RWPE2 (cell line): ENCODE results near the gene ARPP21.

Experiments
- ATAC-seq: fragments of 200-7000 bp; cut with Tn5 transposase; 3 replicates; pipeline ENCODE4 v1.9.1; 2021; ENCODE audit warnings: low read depth
- DNase-seq: peaks from one replicate; pipeline ENCODE4 v3.0.0-alpha.2; 2020; ENCODE audit warnings: low spot score
- H3K27ac ChIP-seq: fragments of 450-650 bp; 2 replicates; pipeline ENCODE4 v1.5.1; 2017; ENCODE audit warnings: mild to moderate bottlenecking; ENCODE audit not compliant: poor library complexity, severe bottlenecking
- H3K27me3 ChIP-seq: fragments of 250-450 bp; sonication (Bioruptor Pico); 2 replicates; pipeline ENCODE4 v1.5.1; 2021; ENCODE audit warnings: mild to moderate bottlenecking, moderate library complexity; ENCODE audit not compliant: insufficient read depth, poor library complexity, severe bottlenecking
- H3K36me3 ChIP-seq: fragments of 250-450 bp; sonication (Bioruptor Pico); 2 replicates; pipeline ENCODE4 v1.5.1; 2020; ENCODE audit warnings: low read depth, mild to moderate bottlenecking, moderate library complexity
- H3K4me1 ChIP-seq: fragments of 250-450 bp; sonication (Bioruptor Pico); 2 replicates; pipeline ENCODE4 v1.5.1; 2021; ENCODE audit warnings: mild to moderate bottlenecking, moderate library complexity; ENCODE audit not compliant: insufficient read depth, poor library complexity, severe bottlenecking
- H3K4me3 ChIP-seq: fragments of 250-450 bp; sonication (Bioruptor Pico); 2 replicates; pipeline ENCODE4 v1.5.1; 2021; ENCODE audit warnings: mild to moderate bottlenecking, moderate library complexity; ENCODE audit not compliant: severe bottlenecking
- H3K9me3 ChIP-seq: fragments of 250-450 bp; sonication (Bioruptor Pico); 2 replicates; pipeline ENCODE4 v1.5.1; 2021; ENCODE audit warnings: mild to moderate bottlenecking, moderate library complexity; ENCODE audit not compliant: severe bottlenecking
- TF ChIP-seq, protein P1 (sequence below): fragments of 450-650 bp; IDR thresholded peaks from one replicate; pipeline ENCODE4 v1.5.1; 2017; ENCODE audit warnings: mild to moderate bottlenecking, moderate library complexity; ENCODE audit not compliant: poor library complexity, severe bottlenecking

ARPP21 gene

DNA sequence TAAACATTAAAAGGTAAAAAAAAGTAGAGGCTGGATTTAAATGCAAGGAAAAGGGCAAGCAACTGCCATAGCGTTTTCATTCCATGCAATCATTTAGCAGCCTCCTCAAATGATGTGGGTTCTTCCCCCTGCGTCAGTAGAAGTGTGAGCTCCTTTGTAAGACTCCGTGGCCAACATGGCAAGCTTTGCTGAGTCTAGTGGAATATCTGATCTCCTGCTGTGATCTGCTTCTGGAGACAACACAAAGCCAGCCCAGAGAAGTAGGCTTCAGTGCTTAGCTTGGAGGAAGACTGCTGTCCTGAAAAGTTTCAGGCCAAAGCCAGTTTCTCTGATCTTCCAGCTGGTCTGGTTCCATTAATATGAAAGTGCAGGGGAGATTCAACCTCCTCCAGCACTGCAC lies 70.4 kb downstream of the ARPP21 start:
- Histone ChIP-seq H3K9me3 (no peaks in the 10 kb centered on the region), H3K36me3 (no peaks in the 10 kb centered on the region), H3K4me1 (no peaks in the 10 kb centered on the region), H3K4me3 (no peak overlapping the region), H3K27me3 (peaks cover 4% of the 10 kb centered on the region), H3K27ac (no peak overlapping the region)
- TF ChIP-seq, protein P1, sequence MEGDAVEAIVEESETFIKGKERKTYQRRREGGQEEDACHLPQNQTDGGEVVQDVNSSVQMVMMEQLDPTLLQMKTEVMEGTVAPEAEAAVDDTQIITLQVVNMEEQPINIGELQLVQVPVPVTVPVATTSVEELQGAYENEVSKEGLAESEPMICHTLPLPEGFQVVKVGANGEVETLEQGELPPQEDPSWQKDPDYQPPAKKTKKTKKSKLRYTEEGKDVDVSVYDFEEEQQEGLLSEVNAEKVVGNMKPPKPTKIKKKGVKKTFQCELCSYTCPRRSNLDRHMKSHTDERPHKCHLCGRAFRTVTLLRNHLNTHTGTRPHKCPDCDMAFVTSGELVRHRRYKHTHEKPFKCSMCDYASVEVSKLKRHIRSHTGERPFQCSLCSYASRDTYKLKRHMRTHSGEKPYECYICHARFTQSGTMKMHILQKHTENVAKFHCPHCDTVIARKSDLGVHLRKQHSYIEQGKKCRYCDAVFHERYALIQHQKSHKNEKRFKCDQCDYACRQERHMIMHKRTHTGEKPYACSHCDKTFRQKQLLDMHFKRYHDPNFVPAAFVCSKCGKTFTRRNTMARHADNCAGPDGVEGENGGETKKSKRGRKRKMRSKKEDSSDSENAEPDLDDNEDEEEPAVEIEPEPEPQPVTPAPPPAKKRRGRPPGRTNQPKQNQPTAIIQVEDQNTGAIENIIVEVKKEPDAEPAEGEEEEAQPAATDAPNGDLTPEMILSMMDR, result no peak
- no peak for ATAC-seq
- no peak for DNase-seq

DNA sequence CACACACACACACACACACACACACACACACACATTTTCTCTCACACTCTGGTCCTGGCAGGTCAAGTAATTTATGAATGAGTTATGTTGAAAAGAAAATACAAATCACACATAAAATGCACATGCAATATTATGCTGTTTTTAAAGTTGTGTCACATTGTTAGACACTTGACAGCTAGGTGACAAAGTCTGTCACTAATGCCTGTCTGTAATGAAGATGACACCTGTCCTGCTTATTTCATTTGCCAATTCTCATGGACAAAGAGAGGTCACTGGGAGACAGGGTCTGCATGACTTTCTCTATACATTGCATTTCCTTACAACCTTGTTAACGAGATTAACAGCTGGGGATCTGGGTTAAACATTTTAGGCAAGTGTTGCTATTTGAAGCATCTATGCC lies 71.2 kb downstream of the ARPP21 start:
- H3K27ac ChIP-seq, result no peak overlapping the region
- H3K36me3 ChIP-seq, result no peaks in the 10 kb centered on the region
- H3K27me3 ChIP-seq, result peaks cover under 1% of the 10 kb centered on the region
- H3K4me3 ChIP-seq, result no peak overlapping the region
- TF ChIP-seq, protein P1, result no peak
- ATAC-seq (no peak), DNase-seq (no peak)
- no peaks in the 10 kb centered on the region for H3K4me1 ChIP-seq
- H3K9me3 ChIP-seq, result no peaks in the 10 kb centered on the region

DNA sequence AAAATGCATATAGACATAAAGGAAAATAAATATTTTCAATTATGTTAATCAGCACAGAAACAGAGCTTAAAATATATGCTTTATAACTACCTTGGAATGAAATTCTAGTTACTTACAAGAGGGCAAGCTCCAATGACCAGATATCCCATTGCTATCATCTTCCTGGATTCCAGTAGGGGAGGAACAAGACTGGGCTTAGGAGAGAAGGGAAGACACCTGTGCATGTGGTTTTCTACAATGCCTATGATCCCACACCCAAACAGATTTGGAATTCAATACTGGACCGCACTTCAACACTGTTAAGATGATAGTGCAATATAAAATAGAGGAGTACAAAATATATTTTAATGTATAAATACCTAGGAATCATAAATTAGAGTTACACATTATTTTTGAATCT lies 79.6 kb downstream of the ARPP21 start:
- ATAC-seq (no peak), DNase-seq (no peak)
- no peaks in the 10 kb centered on the region for H3K36me3 ChIP-seq
- H3K9me3 ChIP-seq, result no peaks in the 10 kb centered on the region
- no peak overlapping the region for H3K4me3 ChIP-seq
- no peaks in the 10 kb centered on the region for H3K4me1 ChIP-seq
- peaks cover 4% of the 10 kb centered on the region for H3K27me3 ChIP-seq
- TF ChIP-seq, protein P1, result no peak
- no peak overlapping the region for H3K27ac ChIP-seq

DNA sequence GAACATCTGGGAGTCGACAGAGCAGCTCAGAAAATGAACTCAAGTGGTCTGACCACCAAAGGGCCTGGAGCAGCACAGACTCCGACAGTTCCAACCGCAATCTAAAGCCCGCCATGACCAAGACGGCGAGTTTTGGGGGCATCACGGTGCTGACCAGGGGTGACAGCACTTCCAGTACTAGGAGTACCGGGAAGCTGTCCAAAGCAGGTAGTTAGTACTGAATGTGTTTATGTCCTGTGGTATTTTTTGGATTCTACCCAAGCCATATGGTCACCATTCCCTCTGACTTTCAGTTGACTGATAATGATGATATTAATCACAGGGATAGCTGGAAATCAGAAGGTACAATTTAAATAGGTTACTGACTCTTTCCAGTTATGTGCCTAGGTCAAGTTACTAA lies 82.3 kb downstream of the ARPP21 start:
- DNase-seq (no peak), ATAC-seq (no peak)
- Histone ChIP-seq H3K9me3 (no peaks in the 10 kb centered on the region), H3K27me3 (no peaks in the 10 kb centered on the region), H3K27ac (no peak overlapping the region), H3K4me1 (no peaks in the 10 kb centered on the region), H3K36me3 (no peaks in the 10 kb centered on the region), H3K4me3 (no peak overlapping the region)
- TF ChIP-seq, protein P1, result no peak

DNA sequence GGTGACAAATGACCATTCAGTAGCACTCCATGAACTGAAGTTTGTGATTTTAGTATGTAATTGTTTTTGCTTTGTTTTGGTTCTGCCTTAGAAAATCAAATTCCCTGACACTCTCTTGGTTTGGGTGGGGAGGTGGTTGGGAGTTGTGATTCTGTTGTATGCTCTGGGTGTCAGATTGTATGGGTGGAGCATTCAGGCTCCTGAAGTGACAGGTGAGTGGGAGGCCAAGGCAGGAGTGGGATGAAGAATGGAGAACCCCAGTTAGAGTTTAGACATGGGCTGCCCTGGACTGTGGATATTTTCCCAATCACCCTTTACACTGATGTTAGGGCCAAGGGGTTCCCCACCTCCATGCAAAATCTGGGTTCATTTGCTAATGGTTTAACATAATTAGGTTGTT lies 83.6 kb downstream of the ARPP21 start:
- no peaks in the 10 kb centered on the region for H3K27me3 ChIP-seq
- ATAC-seq, result no peak
- H3K36me3 ChIP-seq, result no peaks in the 10 kb centered on the region

More for the DNA sequence above, 83.6 kb downstream of the ARPP21 start:
- no peak overlapping the region for H3K27ac ChIP-seq
- no peak for DNase-seq
- no peaks in the 10 kb centered on the region for H3K9me3 ChIP-seq
- TF ChIP-seq, protein P1, result no peak
- no peaks in the 10 kb centered on the region for H3K4me1 ChIP-seq
- no peak overlapping the region for H3K4me3 ChIP-seq
